ENCODE data around the gene KMT2C.

DNA sequence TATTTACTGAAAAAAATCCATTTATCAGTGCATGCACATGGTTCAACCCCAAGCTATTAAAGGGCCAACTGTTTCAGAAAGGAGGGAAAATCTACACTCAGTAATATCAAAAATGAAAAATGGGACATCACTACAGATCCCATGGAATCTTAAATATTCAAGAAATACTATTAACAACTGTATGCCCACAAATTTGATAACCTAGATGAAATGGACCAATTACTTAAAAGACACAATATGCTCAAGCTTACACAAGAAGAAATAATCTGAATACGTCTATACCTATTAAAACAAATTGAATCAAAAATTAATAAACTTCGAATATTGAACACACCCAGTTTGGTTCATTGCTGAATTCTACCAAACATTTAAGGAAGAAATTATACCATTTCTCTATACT is 87.9 kb downstream of the KMT2C start:
- no peak for TF ChIP-seq TAF1 (IDR thresholded peaks at IDR 0.05; ENCODE audit: low read depth)
- TF ChIP-seq, protein P1, sequence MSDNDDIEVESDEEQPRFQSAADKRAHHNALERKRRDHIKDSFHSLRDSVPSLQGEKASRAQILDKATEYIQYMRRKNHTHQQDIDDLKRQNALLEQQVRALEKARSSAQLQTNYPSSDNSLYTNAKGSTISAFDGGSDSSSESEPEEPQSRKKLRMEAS (IDR thresholded peaks at IDR 0.05): no peak
- no peak for TF ChIP-seq EP300 (IDR thresholded peaks at IDR 0.05; ENCODE audit: borderline replicate concordance)
- TF ChIP-seq RAD21 (IDR thresholded peaks at IDR 0.05; ENCODE audit: low read depth): no peak
- TF ChIP-seq REST (IDR thresholded peaks at IDR 0.05; ENCODE audit: low read depth): no peak
- TF ChIP-seq CEBPB (IDR thresholded peaks at IDR 0.05): no peak
- no peak for TF ChIP-seq TEAD4 (IDR thresholded peaks at IDR 0.05)
- no peak for TF ChIP-seq YY1 (IDR thresholded peaks at IDR 0.05; ENCODE audit: low read depth)
- TF ChIP-seq CREB1 (IDR thresholded peaks at IDR 0.05; ENCODE audit: low read depth): no peak
